SW 1271 (cell line): ENCODE results near the gene TRAPPC10.
"Not testable (repeated sequence)": the region's sequence is repeated elsewhere in the genome, so short reads cannot be mapped to it uniquely, and the experiment has no call there.

Source experiments
- DNase-seq, 2 experiments: peaks; one replicate each; lab custom pipeline; 2025; lab: John Stamatoyannopoulos, UW

Gene TRAPPC10

DNA sequence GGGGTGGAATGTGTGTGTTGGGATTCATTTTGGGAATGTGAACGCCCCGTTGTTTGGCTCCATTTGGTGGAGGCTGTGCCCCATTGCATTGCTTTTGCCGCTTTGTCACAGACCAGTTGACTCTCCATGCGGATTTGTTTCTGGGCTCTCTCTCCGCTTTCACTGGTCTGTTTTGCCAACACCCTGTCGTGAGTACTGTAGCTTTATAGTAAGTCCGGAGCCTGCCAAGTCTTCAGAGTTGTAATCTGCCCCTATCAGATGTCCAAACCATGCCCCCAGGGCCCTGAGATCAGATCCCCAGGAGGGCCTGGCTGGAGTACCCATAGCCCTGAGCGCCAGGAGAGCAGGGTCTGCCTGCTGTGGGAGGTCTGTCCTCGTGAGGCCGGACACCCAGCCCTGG, 138.1 kb downstream of the TRAPPC10 start:
- not testable (repeated sequence) for DNase-seq

DNA sequence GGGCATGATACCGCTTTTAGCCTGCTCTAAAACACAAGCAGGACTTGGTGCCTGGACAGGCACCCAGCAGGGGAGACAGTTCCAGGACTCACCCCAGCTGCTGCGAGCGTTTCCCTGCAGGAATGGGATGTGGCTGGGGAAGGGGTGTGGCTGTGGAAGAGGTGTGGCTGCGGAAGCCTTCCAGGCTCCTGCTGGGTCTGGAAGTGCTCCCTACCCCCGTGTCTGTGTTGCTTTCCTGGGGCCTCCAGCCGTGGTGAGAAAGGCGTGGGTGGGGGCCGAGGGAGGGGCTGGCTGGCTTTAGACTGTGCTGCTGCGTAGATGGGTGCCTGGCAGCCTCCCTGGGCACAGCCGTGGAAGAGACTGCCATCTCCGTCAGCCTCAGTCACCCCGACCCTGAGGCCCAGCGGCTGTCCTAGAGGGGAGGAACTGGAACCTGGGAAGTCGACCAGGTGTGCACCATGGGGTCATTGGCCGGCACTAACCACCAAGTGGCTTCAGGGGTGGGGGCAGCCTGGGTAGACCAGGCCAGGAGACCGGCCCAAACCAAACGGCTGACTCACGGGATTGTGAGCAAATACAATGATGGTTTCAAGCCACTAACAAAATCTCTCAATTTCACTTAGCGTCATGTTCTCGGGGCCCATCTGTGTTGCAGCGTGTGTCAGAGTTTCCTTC, 141.2 kb downstream of the TRAPPC10 start:
- DNase-seq: not testable (repeated sequence)

DNA sequence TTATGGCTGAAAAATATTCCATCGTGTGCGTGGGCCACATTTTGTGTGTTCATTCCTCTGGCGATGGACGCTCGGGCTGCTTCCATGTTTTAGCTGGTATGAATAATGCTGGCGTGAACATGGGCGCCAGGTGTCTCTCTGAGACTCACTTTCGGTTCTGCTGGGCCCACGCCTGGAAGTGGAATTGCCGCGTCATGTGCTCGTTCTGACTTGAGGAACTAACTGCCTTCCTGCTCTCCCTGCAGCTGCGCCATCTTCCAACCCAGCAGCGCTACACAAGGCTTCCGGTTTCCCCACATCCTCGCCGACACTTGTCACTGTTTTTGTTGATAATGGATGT, 141.8 kb downstream of the TRAPPC10 start:
- not testable (repeated sequence) for DNase-seq

DNA sequence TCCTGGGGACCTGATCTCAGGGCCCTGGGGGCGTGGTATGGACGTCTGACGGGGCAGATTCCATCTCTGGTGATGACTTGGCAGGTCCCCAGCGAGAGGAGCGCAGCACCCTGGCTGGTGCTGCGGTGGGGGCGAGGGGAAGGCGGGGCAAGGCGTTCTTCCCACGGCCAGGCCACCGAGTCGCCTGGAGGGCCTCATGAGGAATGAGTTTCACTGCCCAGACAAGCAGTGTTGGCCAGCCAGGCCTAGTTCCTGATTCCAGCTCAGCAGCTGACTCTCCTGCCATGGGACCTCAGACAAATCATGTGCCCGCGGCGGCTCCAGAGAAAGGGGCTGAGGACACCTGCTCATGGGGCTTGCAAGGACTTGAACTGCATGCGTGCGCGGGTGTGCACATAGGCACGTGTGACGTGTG, 142.7 kb downstream of the TRAPPC10 start:
- not testable (repeated sequence) for DNase-seq

DNA sequence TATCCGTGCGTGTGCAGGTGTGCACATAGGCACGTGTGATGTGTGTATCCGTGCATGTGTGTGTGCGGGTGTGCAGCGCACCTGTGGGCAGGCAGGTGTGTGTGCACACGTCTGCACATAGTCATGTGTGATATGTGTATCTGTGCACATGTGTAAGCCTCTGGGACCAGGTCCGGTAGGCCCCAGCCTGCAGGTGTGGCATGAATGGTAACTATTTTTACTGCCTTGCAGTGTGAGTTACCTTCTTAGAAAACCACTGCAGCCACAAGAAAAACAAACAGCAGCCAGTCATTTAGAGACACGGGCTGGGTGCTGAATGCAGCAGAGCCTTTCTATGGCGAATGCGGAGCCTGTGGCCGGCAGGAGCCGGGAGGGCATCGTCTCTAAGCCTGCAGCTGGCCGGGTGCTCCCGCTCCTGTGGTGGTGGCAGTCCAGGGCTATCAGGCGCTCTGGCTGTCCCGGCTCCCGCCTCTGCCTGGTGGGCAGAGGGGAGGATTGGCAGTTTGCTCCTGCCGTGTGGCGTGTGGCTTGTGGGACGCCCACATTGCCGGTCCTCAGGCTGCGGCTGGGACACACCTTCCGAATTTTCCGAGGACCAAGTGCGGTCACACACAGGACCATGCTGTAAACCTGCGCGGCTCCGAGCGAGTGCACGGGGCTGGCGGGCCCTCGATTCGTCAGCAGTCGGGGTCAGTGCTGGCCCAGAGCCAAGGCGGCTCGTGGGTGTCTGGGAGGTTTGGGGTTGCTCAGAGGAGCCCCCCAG, 143.3 kb downstream of the TRAPPC10 start:
- DNase-seq: not testable (repeated sequence)

DNA sequence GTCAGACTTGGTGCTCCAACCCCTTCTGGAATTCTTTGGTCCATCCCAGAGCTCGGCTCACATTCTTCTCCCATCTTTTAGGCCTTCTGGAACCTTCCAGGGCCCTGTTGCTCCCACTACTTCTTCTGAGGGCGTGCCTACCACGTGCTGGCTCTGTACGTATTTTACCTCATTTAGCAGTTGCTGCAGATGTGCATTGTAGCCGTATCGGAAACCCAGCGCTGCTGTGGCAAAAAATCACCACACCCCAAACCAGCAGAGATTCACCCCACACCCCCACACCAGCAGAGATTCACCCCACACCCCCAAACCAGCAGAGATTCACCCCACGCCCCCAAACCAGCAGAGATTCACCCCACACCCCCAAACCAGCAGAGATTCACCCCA, 143.9 kb downstream of the TRAPPC10 start:
- DNase-seq: not testable (repeated sequence)
